Measurements from ENCODE around the gene NT5E.
"Not testable (repeated sequence)": the region's sequence is repeated elsewhere in the genome, so short reads cannot be mapped to it uniquely, and the experiment has no call there.

Gene NT5E

GRCh38 chr6:85449818-85450759 lies at the start of gene NT5E:
TSS of gene NT5E (plus strand) at chr6:85450083. CDS start at chr6:85450140, 57 bp downstream.
- peak within 1 kb of the TSS; percentile 66 for H3K4me3 ChIP-seq (ENCODE audit: low read depth, low read length)

DNA sequence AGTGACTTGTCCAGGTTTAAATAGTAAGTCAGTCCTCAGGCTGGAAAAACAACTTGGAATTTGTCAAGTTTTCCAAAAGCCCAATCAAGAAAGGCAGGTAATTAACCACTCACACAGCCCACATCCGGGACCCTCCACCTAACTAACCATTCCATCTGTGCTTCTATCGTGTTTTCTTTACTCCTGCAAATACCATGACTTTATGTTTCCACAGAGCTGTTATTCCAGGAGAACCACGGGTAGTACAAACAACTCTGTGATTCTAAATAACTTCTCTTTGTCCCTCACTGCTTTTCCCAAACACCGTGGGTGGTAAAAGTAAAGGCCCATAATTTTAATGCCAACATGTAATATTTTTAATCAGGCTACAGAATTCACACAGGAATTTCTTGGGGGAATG lies 49.6 kb upstream of the NT5E start:
- TF ChIP-seq, protein P1, sequence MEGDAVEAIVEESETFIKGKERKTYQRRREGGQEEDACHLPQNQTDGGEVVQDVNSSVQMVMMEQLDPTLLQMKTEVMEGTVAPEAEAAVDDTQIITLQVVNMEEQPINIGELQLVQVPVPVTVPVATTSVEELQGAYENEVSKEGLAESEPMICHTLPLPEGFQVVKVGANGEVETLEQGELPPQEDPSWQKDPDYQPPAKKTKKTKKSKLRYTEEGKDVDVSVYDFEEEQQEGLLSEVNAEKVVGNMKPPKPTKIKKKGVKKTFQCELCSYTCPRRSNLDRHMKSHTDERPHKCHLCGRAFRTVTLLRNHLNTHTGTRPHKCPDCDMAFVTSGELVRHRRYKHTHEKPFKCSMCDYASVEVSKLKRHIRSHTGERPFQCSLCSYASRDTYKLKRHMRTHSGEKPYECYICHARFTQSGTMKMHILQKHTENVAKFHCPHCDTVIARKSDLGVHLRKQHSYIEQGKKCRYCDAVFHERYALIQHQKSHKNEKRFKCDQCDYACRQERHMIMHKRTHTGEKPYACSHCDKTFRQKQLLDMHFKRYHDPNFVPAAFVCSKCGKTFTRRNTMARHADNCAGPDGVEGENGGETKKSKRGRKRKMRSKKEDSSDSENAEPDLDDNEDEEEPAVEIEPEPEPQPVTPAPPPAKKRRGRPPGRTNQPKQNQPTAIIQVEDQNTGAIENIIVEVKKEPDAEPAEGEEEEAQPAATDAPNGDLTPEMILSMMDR (IDR thresholded peaks at IDR 0.05; ENCODE audit: borderline replicate concordance, insufficient read depth, low read depth, low read length): no peak
- no peak overlapping the region for H3K4me3 ChIP-seq (ENCODE audit: low read depth, low read length)

More at GRCh38 chr6:85449818-85450759, at the start of gene NT5E:
- TF ChIP-seq, protein P1 (IDR thresholded peaks at IDR 0.05; ENCODE audit: borderline replicate concordance, insufficient read depth, low read depth, low read length): no peak

- TF ChIP-seq, protein P1 (IDR thresholded peaks at IDR 0.05; ENCODE audit: borderline replicate concordance, insufficient read depth, low read depth, low read length): no peak
- H3K4me3 ChIP-seq (ENCODE audit: low read depth, low read length): no peak overlapping the region
Measured at GRCh38 chr6:85401186-85402021, 48.5 kb upstream of the NT5E start.

DNA sequence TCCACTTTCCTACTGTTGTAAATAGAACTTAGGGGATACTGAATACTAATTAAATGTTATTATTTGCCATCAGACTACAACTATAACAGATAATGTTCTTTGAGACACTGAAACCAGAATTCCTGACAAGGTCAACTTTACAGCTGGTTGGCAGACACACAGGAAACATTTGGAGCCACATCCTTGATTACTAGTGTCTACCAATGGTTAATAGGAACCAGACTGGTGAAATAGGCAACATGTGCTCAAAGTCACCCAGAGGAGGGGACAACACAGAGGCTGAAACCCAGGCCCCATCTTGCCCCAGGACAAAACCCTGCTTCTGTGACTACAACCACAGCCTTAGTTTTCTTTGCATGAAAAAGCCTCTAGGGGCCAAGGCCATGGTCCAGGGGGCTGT lies 47.8 kb upstream of the NT5E start:
- TF ChIP-seq, protein P1 (IDR thresholded peaks at IDR 0.05; ENCODE audit: borderline replicate concordance, insufficient read depth, low read depth, low read length): no peak
- no peak overlapping the region for H3K4me3 ChIP-seq (ENCODE audit: low read depth, low read length)

- TF ChIP-seq, protein P1 (IDR thresholded peaks at IDR 0.05; ENCODE audit: borderline replicate concordance, insufficient read depth, low read depth, low read length): no peak
- no peak overlapping the region for H3K4me3 ChIP-seq (ENCODE audit: low read depth, low read length)
Measured at GRCh38 chr6:85402922-85403321, 47.0 kb upstream of the NT5E start.

- H3K4me3 ChIP-seq (ENCODE audit: low read depth, low read length): no peak overlapping the region
- TF ChIP-seq, protein P1 (IDR thresholded peaks at IDR 0.05; ENCODE audit: borderline replicate concordance, insufficient read depth, low read depth, low read length): no peak
Measured at GRCh38 chr6:85403331-85404015, 46.4 kb upstream of the NT5E start.

DNA sequence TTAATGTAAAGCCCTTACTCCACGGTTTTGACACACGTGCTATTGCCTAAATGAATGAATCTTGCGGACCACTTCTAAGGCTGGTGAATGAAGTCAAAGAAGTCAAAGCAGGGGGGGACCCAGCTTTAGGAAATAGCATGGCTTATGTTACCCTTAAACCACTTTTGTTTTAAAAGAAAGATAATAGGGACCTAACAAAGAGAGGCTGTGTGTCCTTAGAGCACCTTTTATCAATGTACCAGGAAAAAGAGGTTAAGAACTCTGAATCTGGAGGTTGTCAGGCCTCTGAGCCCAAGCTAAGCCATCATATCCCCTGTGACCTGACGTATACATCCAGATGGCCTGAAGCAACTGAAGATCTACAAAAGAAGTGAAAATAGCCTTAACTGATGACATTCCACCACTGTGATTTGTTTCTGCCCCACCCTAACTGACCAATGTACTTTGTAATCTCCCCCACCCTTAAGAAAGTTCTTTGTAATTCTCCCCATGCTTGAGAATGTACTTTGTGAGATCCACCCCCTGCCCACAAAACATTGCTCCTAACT lies 45.8 kb upstream of the NT5E start:
- H3K4me3 ChIP-seq (ENCODE audit: low read depth, low read length): not testable (repeated sequence)
